G401.6 (cell line): ENCODE data around the gene SSU72.
"Not testable (repeated sequence)": the region's sequence is repeated elsewhere in the genome, so short reads cannot be mapped to it uniquely, and the experiment has no call there.

Experiments used
- FAIRE-seq: peaks from 2 replicates; lab custom pipeline; 2012; peaks lifted over from hg19 to GRCh38; lab: Jason Lieb, UNC

The SSU72 gene

DNA sequence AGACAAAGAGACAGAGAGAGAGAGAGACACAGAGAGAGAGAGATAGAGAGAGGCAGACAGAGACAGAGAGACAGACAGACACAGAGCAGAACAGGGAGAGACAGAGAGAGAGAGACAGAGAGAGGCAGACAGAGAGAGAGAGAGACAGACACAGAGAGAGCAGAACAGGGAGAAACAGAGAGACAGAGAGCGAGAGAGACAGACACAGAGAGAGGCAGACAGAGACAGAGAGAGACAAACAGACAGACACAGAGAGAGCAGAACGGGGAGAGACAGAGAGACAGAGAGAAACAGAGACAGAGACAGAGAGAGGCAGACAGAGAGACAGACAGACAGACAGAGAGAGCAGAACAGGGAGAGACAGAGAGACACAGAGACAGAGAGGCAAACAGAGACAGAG lies 20.7 kb upstream of the SSU72 start:
- FAIRE-seq: not testable (repeated sequence)

DNA sequence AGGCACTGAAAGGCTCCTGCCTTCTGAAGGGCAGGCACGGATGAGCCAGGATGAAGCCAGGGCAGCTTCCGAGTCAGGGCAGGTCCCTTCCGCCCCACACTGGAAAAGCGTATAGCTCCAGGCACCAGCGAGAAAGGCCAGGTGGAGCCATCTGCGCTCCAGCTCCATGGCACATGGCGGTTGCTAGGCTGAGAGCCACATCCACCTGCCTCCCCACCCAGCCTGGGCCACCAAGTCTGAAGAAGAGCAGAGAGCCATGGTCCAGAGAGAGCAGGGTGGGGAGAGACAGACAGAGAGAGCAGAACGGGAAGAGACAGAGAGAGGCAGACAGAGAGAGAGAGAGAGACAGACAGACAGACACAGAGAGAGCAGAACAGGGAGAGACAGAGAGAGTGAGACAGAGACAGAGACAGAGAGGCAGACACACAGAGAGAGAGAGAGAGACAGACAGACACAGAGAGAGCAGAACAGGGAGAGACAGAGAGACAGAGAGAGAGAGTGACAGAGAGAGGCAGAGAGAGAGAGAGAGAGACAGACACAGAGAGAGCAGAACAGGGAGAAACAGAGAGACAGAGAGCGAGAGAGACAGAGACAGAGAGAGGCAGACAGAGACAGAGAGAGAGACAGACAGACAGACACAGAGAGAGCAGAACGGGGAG lies 20.1 kb upstream of the SSU72 start:
- FAIRE-seq: no peak

GRCh38 chr1:1593834-1594601 lies 19.4 kb upstream of the SSU72 start:
- FAIRE-seq: no peak

DNA sequence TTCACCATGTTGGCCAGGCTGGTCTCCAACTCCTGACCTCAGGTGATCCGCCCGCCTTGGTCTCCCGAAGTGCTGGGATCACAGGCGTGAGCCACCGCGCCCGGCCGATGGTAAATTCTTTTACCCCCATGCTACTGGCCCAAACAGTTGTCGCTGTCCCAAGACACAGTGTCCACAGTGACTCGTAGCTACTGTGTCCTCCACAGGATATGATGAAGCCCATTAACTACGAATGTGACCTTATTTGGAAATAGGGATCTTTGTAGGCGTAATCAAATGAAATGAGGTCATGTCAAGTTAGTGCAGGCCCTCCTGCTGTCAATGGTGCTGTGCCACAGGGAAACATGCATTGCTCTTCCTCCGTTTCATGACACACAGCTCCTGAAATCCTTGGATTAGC lies 16.8 kb upstream of the SSU72 start:
- FAIRE-seq: no peak

GRCh38 chr1:1583347-1584010 lies 8.8 kb upstream of the SSU72 start:
- FAIRE-seq: no peak

- no peak for FAIRE-seq
Measured at GRCh38 chr1:1582585-1583346, 8.1 kb upstream of the SSU72 start.

DNA sequence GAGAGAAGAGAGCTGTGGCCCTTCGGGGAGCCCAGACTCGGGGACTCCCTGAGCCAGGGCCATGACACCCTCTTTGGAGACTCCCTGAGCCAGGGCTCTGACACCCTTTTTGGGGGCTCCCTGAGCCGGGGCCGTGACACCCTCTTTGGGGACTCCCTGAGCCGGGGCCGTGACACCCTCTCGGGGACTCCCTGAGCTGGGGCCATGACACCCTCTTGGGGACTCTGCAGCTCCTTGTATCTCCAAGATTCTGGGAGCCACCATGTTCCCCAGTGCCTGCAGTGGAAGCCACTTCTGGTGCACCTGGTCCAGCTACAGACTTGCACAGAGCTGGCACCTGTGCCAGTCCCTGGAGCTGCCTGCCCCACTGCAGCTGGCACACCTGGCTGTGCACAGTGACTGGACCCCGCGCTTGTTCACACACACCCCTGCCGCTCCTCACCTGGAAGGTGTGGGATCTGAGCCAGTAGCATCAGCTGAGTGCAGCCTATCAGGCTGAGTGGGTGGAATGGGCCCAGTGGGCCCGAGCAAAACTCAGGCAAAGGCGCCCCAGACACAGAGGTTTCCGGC lies 3.8 kb upstream of the SSU72 start:
- FAIRE-seq: no peak

GRCh38 chr1:1577367-1578011 lies 2.8 kb upstream of the SSU72 start:
- no peak for FAIRE-seq

GRCh38 chr1:1573843-1574720 lies 581 bp downstream of the SSU72 start:
- FAIRE-seq: no peak

DNA sequence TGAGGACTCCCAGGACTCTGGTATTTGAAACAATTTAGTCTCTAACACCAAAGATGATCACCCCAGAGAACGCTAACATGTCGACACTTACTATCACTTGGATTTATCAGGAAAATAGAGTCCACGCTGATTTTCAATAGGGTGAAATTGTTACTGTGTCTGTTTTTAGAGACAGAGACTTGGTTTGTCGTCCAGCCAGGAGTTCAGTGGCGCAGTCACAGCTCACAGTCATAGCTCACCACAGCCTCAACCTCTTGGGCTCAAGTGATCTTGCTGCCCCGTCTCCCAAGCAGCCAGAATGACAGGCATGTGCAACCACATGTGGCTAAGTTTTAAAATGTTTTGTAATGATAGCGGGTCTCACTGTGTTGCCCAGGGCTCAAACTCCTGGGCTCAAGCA lies 5.3 kb downstream of the SSU72 start:
- no peak for FAIRE-seq

DNA sequence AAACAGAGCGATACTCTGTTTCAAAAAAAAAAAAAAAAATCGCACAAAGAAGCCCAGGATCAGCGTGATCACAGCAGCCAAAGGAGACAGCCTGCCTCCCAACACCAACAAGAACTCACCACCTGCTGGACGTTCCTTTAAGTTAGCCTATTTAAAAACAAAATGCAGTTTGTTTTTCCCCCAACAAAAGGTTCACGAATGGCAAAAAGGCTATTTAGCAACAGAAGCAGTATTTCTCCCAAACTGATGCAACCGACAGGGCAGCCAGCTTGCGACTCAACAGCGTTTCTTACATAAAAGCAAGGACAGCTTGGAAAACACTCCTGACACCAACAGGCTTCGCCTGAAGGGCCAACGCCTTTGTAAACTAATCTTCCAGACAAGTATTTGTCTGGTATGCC lies 6.8 kb downstream of the SSU72 start:
- FAIRE-seq: no peak

DNA sequence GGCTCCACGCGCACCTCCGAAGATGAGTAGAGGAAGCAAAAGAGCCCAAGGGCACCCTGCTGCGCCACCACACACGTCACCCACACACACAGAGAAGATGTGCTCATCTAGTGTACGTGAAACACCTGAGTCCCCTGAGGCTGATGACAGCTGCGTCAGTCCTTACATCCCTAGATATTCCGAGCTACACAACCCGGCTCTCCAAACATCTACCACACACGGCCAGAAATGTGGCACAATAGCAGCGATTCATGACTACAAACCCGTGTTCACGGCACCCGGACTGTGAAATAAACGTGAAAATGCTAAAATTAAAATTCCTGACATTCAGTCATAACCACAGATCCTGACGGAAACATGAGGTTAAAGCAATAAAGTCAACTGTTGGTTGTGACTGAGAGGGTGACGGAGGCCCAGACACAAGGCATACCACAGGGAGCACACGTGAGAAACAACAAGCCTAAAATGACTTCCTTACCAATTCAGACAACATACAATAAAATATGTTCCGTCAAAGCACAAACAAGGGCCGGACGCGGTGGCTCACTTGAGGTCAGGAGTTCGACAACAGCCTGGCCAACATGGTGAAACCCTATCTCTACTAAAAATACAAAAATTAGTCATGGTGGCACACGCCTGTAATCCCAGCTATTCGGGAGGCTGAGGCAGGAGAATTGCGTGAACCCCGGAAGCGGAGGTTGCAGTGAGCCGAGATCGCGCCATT lies 7.3 kb downstream of the SSU72 start:
- FAIRE-seq: no peak

GRCh38 chr1:1565340-1565739 lies 9.3 kb downstream of the SSU72 start:
- no peak for FAIRE-seq

- no peak for FAIRE-seq
Measured at GRCh38 chr1:1564268-1564667, 10.4 kb downstream of the SSU72 start.

- FAIRE-seq: no peak
Measured at GRCh38 chr1:1563688-1564087, 11.0 kb downstream of the SSU72 start.

GRCh38 chr1:1562556-1563195 lies 12.0 kb downstream of the SSU72 start:
- no peak for FAIRE-seq

- FAIRE-seq: no peak
Measured at GRCh38 chr1:1561801-1562470, 12.7 kb downstream of the SSU72 start.

GRCh38 chr1:1560178-1560577 lies 14.5 kb downstream of the SSU72 start:
- FAIRE-seq: no peak

- FAIRE-seq: no peak
Measured at GRCh38 chr1:1559066-1559465, 15.6 kb downstream of the SSU72 start.
